ENCODE measurements around the gene TBC1D1. TPM values are rescaled to one million over a fixed set of nuclear protein-coding genes. Genes with fewer than 3 reads are reported as not detected.

Gene TBC1D1, protein sequence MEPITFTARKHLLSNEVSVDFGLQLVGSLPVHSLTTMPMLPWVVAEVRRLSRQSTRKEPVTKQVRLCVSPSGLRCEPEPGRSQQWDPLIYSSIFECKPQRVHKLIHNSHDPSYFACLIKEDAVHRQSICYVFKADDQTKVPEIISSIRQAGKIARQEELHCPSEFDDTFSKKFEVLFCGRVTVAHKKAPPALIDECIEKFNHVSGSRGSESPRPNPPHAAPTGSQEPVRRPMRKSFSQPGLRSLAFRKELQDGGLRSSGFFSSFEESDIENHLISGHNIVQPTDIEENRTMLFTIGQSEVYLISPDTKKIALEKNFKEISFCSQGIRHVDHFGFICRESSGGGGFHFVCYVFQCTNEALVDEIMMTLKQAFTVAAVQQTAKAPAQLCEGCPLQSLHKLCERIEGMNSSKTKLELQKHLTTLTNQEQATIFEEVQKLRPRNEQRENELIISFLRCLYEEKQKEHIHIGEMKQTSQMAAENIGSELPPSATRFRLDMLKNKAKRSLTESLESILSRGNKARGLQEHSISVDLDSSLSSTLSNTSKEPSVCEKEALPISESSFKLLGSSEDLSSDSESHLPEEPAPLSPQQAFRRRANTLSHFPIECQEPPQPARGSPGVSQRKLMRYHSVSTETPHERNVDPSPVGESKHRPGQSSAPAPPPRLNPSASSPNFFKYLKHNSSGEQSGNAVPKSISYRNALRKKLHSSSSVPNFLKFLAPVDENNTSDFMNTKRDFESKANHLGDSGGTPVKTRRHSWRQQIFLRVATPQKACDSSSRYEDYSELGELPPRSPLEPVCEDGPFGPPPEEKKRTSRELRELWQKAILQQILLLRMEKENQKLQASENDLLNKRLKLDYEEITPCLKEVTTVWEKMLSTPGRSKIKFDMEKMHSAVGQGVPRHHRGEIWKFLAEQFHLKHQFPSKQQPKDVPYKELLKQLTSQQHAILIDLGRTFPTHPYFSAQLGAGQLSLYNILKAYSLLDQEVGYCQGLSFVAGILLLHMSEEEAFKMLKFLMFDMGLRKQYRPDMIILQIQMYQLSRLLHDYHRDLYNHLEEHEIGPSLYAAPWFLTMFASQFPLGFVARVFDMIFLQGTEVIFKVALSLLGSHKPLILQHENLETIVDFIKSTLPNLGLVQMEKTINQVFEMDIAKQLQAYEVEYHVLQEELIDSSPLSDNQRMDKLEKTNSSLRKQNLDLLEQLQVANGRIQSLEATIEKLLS (N-terminal part only)
- total RNA-seq = 100 to 1,000 TPM in 2 of 4 donors, 10 to 100 TPM in 2; 56.4 to 127 (median 94.8) TPM

DNA sequence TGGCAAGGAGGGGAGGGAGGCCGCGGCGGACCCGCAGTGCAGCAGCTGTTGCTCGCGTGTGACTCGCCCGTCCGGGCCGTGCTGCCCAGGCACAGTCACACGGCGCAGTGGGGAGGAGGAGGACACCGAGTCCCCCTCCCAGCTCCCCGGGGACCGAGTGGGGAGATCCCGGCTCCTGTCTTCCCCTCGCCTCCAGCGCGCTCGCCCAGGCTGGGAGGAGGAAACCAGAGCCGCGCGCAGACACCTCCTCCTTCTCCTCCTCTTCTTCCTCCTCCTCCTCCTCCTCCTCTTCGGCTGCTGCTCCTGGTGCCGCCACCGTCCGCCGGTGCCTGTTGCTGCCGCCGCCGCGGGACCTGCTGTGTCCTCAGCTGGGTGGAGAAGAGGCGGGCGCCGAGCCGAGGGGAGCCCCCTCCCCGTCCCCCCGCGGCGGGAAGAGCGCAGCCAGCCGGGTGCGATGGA, at the start of gene TBC1D1:
TBC1D1 (plus strand) TSS at position 284 of the 459 bp plus-strand sequence. CDS start 11,012 bp downstream, outside the sequence.
- DNase-seq (ENCODE audit: low spot score) (no peak), ATAC-seq (ENCODE audit: low FRiP score) (no peak)
- no peak for TF ChIP-seq CTCF (IDR thresholded peaks at IDR 0.05)

DNA sequence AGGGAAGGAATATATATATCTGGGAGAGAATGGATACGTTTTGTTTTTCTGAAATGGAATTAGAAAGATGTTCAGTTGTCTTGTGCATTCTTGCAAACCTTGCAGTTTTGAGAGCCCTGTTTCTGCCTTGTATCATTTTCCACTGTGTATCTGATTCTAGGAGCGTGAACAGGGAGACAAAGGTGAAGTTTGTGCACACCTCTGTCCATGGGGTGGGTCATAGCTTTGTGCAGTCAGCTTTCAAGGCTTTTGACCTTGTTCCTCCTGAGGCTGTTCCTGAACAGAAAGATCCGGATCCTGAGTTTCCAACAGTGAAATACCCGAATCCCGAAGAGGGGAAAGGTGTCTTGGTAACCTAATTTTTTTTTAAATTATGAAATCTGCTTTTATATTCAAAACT, 46.7 kb upstream of the TBC1D1 start:
- DNase-seq (ENCODE audit: low spot score) (no peak), ATAC-seq (ENCODE audit: low FRiP score) (no peak)
- TF ChIP-seq CTCF (IDR thresholded peaks at IDR 0.05) = no peak

GRCh38 chr4:37845201-37845600, 45.7 kb upstream of the TBC1D1 start:
- ATAC-seq (ENCODE audit: low FRiP score) (no peak), DNase-seq (ENCODE audit: low spot score) (no peak)
- no peak for TF ChIP-seq CTCF (IDR thresholded peaks at IDR 0.05)

DNA sequence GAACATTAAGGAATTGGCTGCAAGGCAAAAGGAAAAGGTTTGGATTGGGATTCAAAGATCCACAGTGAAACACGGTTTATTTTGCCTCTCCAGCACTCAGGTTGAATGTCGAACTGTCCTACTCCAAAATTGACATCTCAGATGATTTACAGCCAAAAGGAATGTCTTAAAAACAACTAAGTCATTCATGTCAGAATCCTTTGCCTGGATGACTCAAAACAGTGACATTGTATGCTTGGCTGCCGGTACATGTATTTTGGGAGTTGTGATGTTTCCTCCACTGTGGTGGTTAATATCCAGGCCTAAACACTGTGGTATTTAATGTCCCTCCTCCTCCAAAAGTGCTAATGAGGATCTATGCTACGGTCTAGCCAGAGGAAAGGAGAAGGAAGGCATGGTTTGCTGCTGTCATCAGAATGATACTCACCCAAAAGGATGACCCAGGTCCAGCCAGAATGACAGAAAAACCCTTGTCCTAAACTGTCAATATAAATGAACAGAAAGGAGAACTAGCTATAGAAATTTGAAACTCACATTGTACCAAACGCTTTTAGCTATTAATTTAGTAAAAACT, 43.5 kb upstream of the TBC1D1 start:
- TF ChIP-seq CTCF (IDR thresholded peaks at IDR 0.05) = no peak
- ATAC-seq (ENCODE audit: low FRiP score) = no peak
- no peak for DNase-seq (ENCODE audit: low spot score)

GRCh38 chr4:37852376-37852775, 38.5 kb upstream of the TBC1D1 start:
- DNase-seq (ENCODE audit: low spot score) (no peak), ATAC-seq (ENCODE audit: low FRiP score) (no peak)
- no peak for TF ChIP-seq CTCF (IDR thresholded peaks at IDR 0.05)

- TF ChIP-seq CTCF (IDR thresholded peaks at IDR 0.05) = no peak
- no peak for DNase-seq (ENCODE audit: low spot score)
- no peak for ATAC-seq (ENCODE audit: low FRiP score)
Measured at GRCh38 chr4:37858112-37858511, 32.8 kb upstream of the TBC1D1 start.
